Panc1 (cell line): Measurements from ENCODE around the gene CUEDC2. TPM values are rescaled to one million over a fixed set of nuclear protein-coding genes. Genes with fewer than 3 reads are reported as not detected.

ENCODE experiments used
- ATAC-seq: fragments of 200-7000 bp; cut with Tn5 transposase; 2 replicates; pipeline ENCODE4 v1.9.1; 2020; ENCODE audit warnings: mild to moderate bottlenecking, moderate library complexity
- BruUV-seq: library from RNA; stranded (reverse); fragments of 400-500 nt; replicated peaks from 2 replicates; lab custom pipeline; 2021; lab: Mats Ljungman, UMichigan
- CTCF ChIA-PET: fragments of 300-600 bp; sonication (Branson Sonifier 250); formaldehyde crosslinking; loops from one replicate; lab custom pipeline; 2022; ENCODE audit warnings: antibody characterized with exemption; lab: Charles Lee
- POLR2A ChIA-PET: fragments of 300-600 bp; sonication (Branson Sonifier 250); formaldehyde crosslinking; loops from one replicate; lab custom pipeline; 2022; ENCODE audit warnings: antibody characterized with exemption; lab: Charles Lee
- DNase-seq: peaks from one replicate; pipeline ENCODE4 v3.0.0-alpha.2; 2010; ENCODE audit warnings: low read depth, low spot score
- H3K27ac ChIP-seq: 2 replicates; pipeline ENCODE4 v1.5.1; 2011; ENCODE audit warnings: mild to moderate bottlenecking, low read length, inconsistent platforms
- H3K27me3 ChIP-seq: fragments of 200-500 bp; sonication (Bioruptor generic); 2 replicates; pipeline ENCODE4 v1.6.0; 2014; ENCODE audit warnings: low read length, inconsistent platforms; ENCODE audit not compliant: control insufficient read depth, insufficient read depth
- H3K36me3 ChIP-seq: fragments of 200-500 bp; sonication (Bioruptor generic); 2 replicates; pipeline ENCODE4 v1.5.1; 2014; ENCODE audit warnings: inconsistent platforms, mild to moderate bottlenecking, low read length, moderate library complexity; ENCODE audit not compliant: control insufficient read depth, insufficient read depth
- H3K4me1 ChIP-seq: 2 replicates; pipeline ENCODE4 v1.5.1; 2011; ENCODE audit warnings: inconsistent platforms, mild to moderate bottlenecking, low read length, moderate library complexity; ENCODE audit not compliant: control insufficient read depth, insufficient read depth
- H3K4me3 ChIP-seq, 2 experiments: 2 replicates each; pipeline ENCODE4 v1.5.1; 2011 to 2012; ENCODE audit warnings: low read depth in 2 of 2, low read length in 2 of 2, mild to moderate bottlenecking in 2 of 2, inconsistent platforms in 1 of 2, moderate library complexity in 1 of 2
- H3K9me3 ChIP-seq: fragments of 200-500 bp; sonication (Bioruptor generic); 2 replicates; pipeline ENCODE4 v1.5.1; 2014; ENCODE audit warnings: low read depth, mild to moderate bottlenecking, inconsistent platforms, low read length, moderate library complexity; ENCODE audit not compliant: control insufficient read depth, insufficient read depth
- CTCF ChIP-seq: fragments of 450-650 bp; IDR thresholded peaks from 2 replicates; pipeline ENCODE4 v1.5.1; 2017; ENCODE audit warnings: mild to moderate bottlenecking
- POLR2AphosphoS5 ChIP-seq: IDR thresholded peaks from 2 replicates; pipeline ENCODE4 v1.6.1; 2012; ENCODE audit warnings: mild to moderate bottlenecking, low read depth, low read length, moderate library complexity
- REST ChIP-seq, 2 experiments: IDR thresholded peaks; 2 replicates each; pipeline ENCODE4 v1.6.1; 2011 to 2012; ENCODE audit warnings: low read depth in 2 of 2, control low read depth in 1 of 2, low read length in 1 of 2, mild to moderate bottlenecking in 1 of 2, moderate library complexity in 1 of 2; ENCODE audit not compliant: insufficient read depth in 1 of 2
- SIN3A ChIP-seq: IDR thresholded peaks from 2 replicates; pipeline ENCODE4 v1.6.1; 2012; ENCODE audit warnings: low read depth, mild to moderate bottlenecking, low read length, moderate library complexity, borderline replicate concordance; ENCODE audit not compliant: insufficient read depth
- TCF7L2 ChIP-seq: IDR thresholded peaks from 2 replicates; pipeline ENCODE4 v1.6.1; 2011; ENCODE audit warnings: mild to moderate bottlenecking, low read depth, low read length, inconsistent platforms
- in situ Hi-C: cut with HindIII; loops from 2 replicates; pipeline ENCODE4 v1.10.0; 2016; ENCODE audit warnings: low sequenced_read_pairs, low pct_unique_long_range_greater_than_20kb
- intact Hi-C: fragments of 100-400 bp; cut with micrococcal nuclease; formaldehyde crosslinking; loops from one replicate; pipeline ENCODE4 v1.10.0; 2022; ENCODE audit not compliant: unreplicated experiment
- total RNA-seq: library from RNA; stranded (reverse); gene quantifications from one replicate; pipeline ENCODE4 v1.2.1, GENCODE V29; 2021; ENCODE audit not compliant: unreplicated experiment

Gene CUEDC2
- total RNA-seq, 1 experiment from 2014 or later, result 79.3 TPM

- in situ Hi-C loops (no loop called here), intact Hi-C loops (loop anchor here (5.0 kb wide), 1 partner anchor 175 kb away; the partner anchor contains the start of gene ELOVL3)
- BruUV-seq, result no TSS peak
- H3K4me3 ChIP-seq, result no peak overlapping the region
- TF ChIP-seq CTCF (no peak), POLR2AphosphoS5 (peak; percentile 41; the same call in 1 of the 2 replicates)
- peaks cover 2% of the 10 kb centered on the region; the same call in 1 of the 2 replicates for H3K36me3 ChIP-seq
- no peak for DNase-seq
- ChIA-PET CTCF (interaction anchor here (0.6 kb wide), 1 partner anchor 549 kb away, joined by 9 read pairs; no protein-coding TSS in a partner anchor), POLR2A (interaction anchor here (0.6 to 0.8 kb wide), 2 partner anchors 14 to 20 kb away, joined by 3 read pairs; no protein-coding TSS in a partner anchor)
- H3K27ac ChIP-seq, result peak overlapping the region; percentile 64
- no peaks in the 10 kb centered on the region for H3K27me3 ChIP-seq
- H3K9me3 ChIP-seq, result no peaks in the 10 kb centered on the region
- ATAC-seq, result peak; percentile 61
- H3K4me1 ChIP-seq, result peaks cover 40% of the 10 kb centered on the region
These were observed 30.5 kb downstream of the CUEDC2 start for GRCh38 chr10:102401735-102402511.

GRCh38 chr10:102401342-102401654 is 31.1 kb downstream of the CUEDC2 start:
- intact Hi-C loops (loop anchor here (5.0 kb wide), 1 partner anchor 174 kb away; the partner anchor contains the start of gene ELOVL3), in situ Hi-C loops (no loop called here)
- no peak for DNase-seq
- H3K9me3 ChIP-seq, result no peaks in the 10 kb centered on the region
- no TSS peak for BruUV-seq
- peaks cover 45% of the 10 kb centered on the region for H3K4me1 ChIP-seq
- H3K4me3 ChIP-seq, result no peak overlapping the region
- TF ChIP-seq CTCF (no peak), TCF7L2 (no peak)
- H3K36me3 ChIP-seq, result peaks cover 2% of the 10 kb centered on the region; the same call in 1 of the 2 replicates
- no peaks in the 10 kb centered on the region for H3K27me3 ChIP-seq
- ATAC-seq, result no peak
- peak overlapping the region; percentile 64 for H3K27ac ChIP-seq
- ChIA-PET POLR2A (no interaction called here), CTCF (interaction anchor here (0.6 kb wide), 1 partner anchor 549 kb away, joined by 9 read pairs; no protein-coding TSS in a partner anchor)

- in situ Hi-C loops (no loop called here), intact Hi-C loops (loop anchor here (5.0 kb wide), 1 partner anchor 173 kb away; the partner anchor contains the start of gene ELOVL3)
- H3K27ac ChIP-seq, result peak overlapping the region; percentile 64
- peaks cover 45% of the 10 kb centered on the region for H3K4me1 ChIP-seq
- H3K36me3 ChIP-seq, result peaks cover 3% of the 10 kb centered on the region; the same call in 1 of the 2 replicates
- H3K9me3 ChIP-seq, result no peaks in the 10 kb centered on the region
- H3K27me3 ChIP-seq, result no peaks in the 10 kb centered on the region
- H3K4me3 ChIP-seq, result no peak overlapping the region
- TF ChIP-seq SIN3A, result no peak
- no peak for TF ChIP-seq TCF7L2
- TF ChIP-seq CTCF, result no peak
- no peak; the same call in 1 of the 2 replicates for TF ChIP-seq POLR2AphosphoS5
- no peak for TF ChIP-seq REST (IDR thresholded peaks at IDR 0.05; ENCODE audit: insufficient read depth in 1 of 2, low read depth in 2 of 2, low read length in 1 of 2)
- DNase-seq (no peak), ATAC-seq (no peak)
- CTCF ChIA-PET, result no interaction called here
- BruUV-seq, result no TSS peak
- POLR2A ChIA-PET, result interaction anchor here (0.6 kb wide), 1 partner anchor 36 kb away, joined by 3 read pairs; no protein-coding TSS in a partner anchor
These were observed 31.6 kb downstream of the CUEDC2 start for GRCh38 chr10:102400598-102401341.
